Cardiac fibroblast (primary cell): ENCODE measurements around the gene VAPA.

Experiments
- DNase-seq, 2 donors: peaks; one replicate each; pipeline versions ENCODE4 v3.0.0 to v3.0.0-alpha.2; 2010; ENCODE audit warnings: low read depth in 2 of 2
- H3K4me3 ChIP-seq, 2 donors: replicated peaks in 1 of 2; 1 replicate in 1 of 2; 2 replicates in 1 of 2; pipeline ENCODE4 v1.5.1; 2011; ENCODE audit warnings: low read depth in 2 of 2, low read length in 2 of 2, mild to moderate bottlenecking in 2 of 2, moderate library complexity in 1 of 2
- TF ChIP-seq, protein P1 (sequence below): IDR thresholded peaks from one replicate; pipeline ENCODE4 v1.5.1; 2011; ENCODE audit warnings: low read depth, mild to moderate bottlenecking, low read length, inconsistent platforms

Gene VAPA

DNA sequence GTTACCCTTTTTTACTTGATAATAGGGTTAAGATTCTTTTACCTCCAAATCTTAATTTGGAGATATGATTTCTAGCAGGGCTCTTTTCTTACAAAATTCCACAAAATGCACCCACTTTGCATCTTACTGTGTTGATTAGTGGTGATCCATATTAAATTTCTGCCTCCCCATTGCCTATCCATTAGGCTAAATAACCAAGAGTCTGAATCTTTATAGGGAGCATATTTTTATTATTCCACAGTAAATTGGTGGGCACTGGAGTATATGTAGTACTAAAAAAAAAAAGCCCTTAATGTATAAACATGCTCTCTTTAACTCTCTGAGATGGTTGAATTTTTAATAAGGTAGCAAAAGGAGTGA, 36.2 kb upstream of the VAPA start:
- H3K4me3 ChIP-seq, result peak overlapping the region; percentile 15 to 44
- DNase-seq, result no peak
- TF ChIP-seq, protein P1, sequence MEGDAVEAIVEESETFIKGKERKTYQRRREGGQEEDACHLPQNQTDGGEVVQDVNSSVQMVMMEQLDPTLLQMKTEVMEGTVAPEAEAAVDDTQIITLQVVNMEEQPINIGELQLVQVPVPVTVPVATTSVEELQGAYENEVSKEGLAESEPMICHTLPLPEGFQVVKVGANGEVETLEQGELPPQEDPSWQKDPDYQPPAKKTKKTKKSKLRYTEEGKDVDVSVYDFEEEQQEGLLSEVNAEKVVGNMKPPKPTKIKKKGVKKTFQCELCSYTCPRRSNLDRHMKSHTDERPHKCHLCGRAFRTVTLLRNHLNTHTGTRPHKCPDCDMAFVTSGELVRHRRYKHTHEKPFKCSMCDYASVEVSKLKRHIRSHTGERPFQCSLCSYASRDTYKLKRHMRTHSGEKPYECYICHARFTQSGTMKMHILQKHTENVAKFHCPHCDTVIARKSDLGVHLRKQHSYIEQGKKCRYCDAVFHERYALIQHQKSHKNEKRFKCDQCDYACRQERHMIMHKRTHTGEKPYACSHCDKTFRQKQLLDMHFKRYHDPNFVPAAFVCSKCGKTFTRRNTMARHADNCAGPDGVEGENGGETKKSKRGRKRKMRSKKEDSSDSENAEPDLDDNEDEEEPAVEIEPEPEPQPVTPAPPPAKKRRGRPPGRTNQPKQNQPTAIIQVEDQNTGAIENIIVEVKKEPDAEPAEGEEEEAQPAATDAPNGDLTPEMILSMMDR, result no peak

DNA sequence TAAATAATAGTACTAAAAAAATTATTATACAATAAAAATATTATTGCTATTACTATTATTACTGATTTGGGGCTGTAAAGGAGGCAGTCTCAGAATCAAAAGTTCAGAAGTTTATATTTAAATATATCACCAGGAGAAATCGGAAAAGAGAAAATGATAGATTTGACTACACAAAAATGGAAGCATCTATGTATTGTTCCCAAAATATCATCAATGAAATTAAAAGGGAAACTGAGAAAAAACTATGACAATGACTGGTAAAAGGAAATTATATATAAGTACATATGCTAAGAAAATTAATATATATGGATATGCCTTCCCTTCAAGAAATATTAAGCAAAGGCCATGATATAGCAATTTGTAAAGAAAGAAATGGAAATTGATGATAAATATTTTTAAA, 35.7 kb upstream of the VAPA start:
- TF ChIP-seq, protein P1, result no peak
- no peak for DNase-seq
- no peak overlapping the region for H3K4me3 ChIP-seq

DNA sequence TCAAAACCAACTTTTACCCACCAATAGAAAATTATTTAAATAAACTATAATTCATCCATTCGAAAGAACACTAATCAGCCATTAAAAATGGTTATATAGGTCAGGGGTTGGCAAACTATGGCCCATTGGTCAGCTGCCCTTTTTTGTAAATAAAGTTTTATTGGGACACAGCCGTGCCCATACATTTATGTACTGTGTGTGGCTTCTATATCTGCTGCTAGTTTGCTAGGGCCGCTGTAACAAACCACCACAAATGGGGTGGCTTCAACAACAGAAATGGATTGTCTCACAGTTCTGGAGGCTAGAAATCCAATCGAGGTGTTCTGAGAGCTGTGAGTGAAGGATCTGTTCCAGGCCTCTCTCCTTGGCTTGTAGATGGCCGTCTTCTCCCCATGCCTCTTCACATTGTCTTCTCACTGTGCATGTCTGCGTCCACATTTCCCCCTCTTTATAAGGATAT, 35.0 kb upstream of the VAPA start:
- H3K4me3 ChIP-seq, result no peak overlapping the region
- no peak for DNase-seq
- TF ChIP-seq, protein P1, result no peak

DNA sequence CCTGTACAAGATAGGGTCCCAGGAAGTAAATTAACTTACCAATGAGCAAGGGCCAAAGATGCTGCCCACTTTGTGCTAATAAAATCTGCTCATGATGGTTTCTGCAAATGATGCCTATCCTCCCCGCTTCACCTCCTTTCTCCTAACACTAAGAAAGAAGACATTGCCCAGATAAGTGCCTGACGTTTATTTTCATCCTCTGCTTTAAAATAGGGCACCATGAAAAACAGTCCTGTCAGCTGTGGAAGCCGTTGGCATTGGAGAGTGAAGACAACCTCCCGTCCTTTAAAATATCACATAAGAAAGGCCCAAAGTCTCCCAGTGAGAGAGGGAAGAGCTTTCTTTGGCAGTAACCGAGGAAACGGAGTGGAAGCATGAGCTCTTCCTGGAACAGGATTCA, 29.7 kb upstream of the VAPA start:
- DNase-seq, result no peak
- no peak overlapping the region for H3K4me3 ChIP-seq
- TF ChIP-seq, protein P1, result no peak

DNA sequence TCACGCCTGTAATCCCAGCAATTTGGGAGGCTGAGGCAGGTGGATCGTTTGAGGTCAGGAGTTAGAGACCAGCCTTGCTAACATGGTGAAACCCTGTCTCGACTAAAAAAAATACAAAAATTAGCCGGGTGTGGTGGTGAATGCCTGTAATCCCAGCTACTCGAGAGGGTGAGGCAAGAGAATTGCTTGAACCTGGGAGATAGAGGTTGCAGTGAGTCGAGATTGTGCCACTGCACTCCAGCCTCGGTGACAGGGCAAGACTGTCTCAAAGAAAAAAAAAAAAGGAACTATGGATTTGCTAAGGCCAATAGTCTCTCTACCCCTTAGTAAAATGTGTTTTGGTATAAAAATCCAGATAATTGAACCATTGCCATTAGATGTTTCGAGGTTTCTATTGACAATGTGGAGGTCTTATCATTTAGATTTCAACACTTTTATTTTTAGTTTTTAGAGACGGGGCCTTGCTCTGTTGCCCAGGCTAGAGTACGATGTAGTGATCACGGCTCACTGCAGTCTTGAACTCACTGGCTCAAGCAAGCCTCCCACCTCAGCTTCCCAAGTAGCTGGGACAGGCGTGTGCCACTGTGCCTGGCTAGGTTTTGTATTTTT, 29.2 kb upstream of the VAPA start:
- no peak for DNase-seq
- TF ChIP-seq, protein P1, result no peak
- no peak overlapping the region for H3K4me3 ChIP-seq

DNA sequence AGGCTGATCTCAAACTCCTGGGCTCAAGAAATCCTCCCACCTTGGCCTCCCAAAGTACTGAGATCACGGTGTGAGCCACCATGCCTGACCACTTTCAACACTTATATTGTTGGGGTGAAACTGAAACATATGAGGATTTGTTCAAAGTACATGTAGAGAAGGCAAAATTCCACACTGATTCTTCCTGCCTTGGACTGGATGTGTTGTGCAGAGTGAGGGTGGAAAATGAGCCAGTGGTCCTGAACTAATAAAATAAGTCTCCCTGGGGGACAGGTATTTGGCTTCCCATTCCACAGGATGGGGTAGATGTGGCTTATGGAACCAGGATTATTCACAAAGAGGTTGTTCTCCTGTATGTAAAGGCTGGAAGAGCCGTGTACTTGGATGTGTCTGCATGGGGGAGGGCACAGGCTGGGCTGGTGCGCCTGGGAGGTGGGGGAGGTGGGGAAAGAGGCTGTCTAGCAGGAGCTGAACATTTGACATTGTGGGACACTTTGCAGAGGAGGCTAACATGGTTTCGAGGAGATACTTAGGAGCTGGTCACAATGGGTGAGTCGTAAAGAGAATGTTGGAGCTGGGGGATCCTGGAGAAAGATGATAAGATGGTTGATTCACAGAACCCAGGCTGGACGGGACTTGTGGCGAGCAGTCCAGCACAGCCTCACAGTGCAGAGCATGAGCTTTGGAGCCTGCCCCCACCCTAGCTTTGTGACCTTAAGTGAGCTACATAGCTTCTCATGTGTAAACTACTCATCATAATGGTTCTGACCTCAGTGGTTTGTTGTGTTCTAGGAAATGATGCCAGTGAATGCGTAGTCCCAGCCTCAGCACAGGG, 28.4 kb upstream of the VAPA start, which contains the start of gene TXNDC2:
TSS of gene TXNDC2 (plus strand) at position 804 of the 835 bp plus-strand sequence. CDS start 708 bp downstream, outside the sequence.
- DNase-seq, result peak; percentile 29 to 74
- no peak within 1 kb of the TSS for H3K4me3 ChIP-seq
- TF ChIP-seq, protein P1, result no peak
